DOHH2 (cell line): Measurements from ENCODE around the gene VGLL1.

ENCODE experiments used
- CTCF ChIP-seq: fragments of 200-600 bp; sonication (generic); IDR thresholded peaks from one replicate; pipeline ENCODE4 v1.5.1; 2014; ENCODE audit warnings: antibody characterized with exemption, mild to moderate bottlenecking, low read depth, low read length; ENCODE audit not compliant: poor library complexity, severe bottlenecking
- EZH2phosphoT487 ChIP-seq: fragments of 200-600 bp; sonication (generic); IDR thresholded peaks from 2 replicates; pipeline ENCODE4 v1.6.1; 2017; ENCODE audit warnings: borderline replicate concordance, mild to moderate bottlenecking, antibody characterized with exemption, low read length, moderate library complexity, mixed read lengths

DNA sequence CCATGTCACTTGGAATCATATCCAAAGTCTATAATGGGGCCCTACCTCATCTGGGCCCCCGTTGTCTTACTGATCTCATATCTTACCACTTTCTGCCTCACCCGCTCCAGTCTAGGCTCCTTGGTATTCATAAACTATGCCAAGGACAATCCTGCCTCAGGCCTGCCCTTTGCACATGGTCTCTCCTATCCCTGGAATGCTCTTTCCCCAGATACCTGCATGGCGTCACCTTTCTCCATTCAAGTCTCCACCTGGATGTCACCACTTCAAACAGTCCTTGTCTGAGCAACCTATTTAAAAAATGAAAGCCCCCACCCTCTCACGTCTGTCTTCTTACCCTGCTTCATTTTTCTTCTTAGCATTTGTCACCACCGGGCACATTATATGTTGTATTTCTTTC, 8.2 kb downstream of the VGLL1 start:
- TF ChIP-seq CTCF (no peak), EZH2phosphoT487 (no peak)
